Adrenal gland (tissue), 12 donors: ENCODE data around the gene RPL12. TPM values are rescaled to one million over a fixed set of nuclear protein-coding genes. Genes with fewer than 3 reads are reported as not detected.
"Not testable (repeated sequence)": the region's sequence is repeated elsewhere in the genome, so short reads cannot be mapped to it uniquely, and the experiment has no call there.

Source experiments
- DNase-seq, 7 donors: peaks; one replicate each; pipeline ENCODE4 v3.0.0-alpha.2; 2019 to 2020
- H3K27ac ChIP-seq, 5 donors: fragments of 200-600 bp; sonication (generic) in 4 of 5; 1 replicate in 3 of 5; 2 replicates in 2 of 5; pipeline versions ENCODE4 v1.5.1 to v1.8.0; 2016 to 2020; ENCODE audit warnings: mild to moderate bottlenecking in 1 of 5
- H3K27me3 ChIP-seq: fragments of 200-600 bp; 2 replicates; pipeline ENCODE4 v1.8.0; 2021
- H3K36me3 ChIP-seq, 2 donors: fragments of 200-600 bp; replicated peaks in 1 of 2; 1 replicate in 1 of 2; 2 replicates in 1 of 2; pipeline versions ENCODE4 v1.5.1 to v1.8.0; 2018 to 2022
- H3K4me1 ChIP-seq, 2 donors: fragments of 200-600 bp; replicated peaks in 1 of 2; 1 replicate in 1 of 2; 2 replicates in 1 of 2; pipeline versions ENCODE4 v1.5.1 to v1.8.0; 2018 to 2021
- H3K4me3 ChIP-seq, 4 donors: fragments of 200-600 bp; sonication (generic) in 3 of 4; one replicate each; pipeline ENCODE4 v1.5.1; 2016 to 2018
- H3K9me3 ChIP-seq, 3 donors: fragments of 200-600 bp; sonication (generic) in 1 of 3; replicated peaks in 1 of 3; 1 replicate in 2 of 3; 2 replicates in 1 of 3; pipeline versions ENCODE4 v1.5.1 to v1.8.0; 2016 to 2021
- POLR2A ChIP-seq, 2 donors: fragments of 450-650 bp; IDR thresholded peaks; one replicate each; pipeline ENCODE4 v1.6.1; 2017; ENCODE audit warnings: antibody characterized with exemption in 2 of 2, mild to moderate bottlenecking in 2 of 2, moderate library complexity in 1 of 2
- WGBS, 4 donors: extraction: QIAGEN DNeasy Blood & Tissue Kit in 2 of 4; methylation state at CpG; one replicate each; pipeline versions ENCODE4 v1.1.5 to v1.1.7; 2013 to 2017; 5-methylcytosine and 5-hydroxymethylcytosine counted together
- intact Hi-C, 2 donors: fragments of 100-400 bp; cut with DNase I; formaldehyde crosslinking; loops; one replicate each; pipeline versions ENCODE4 v1.14.1 to v1.15.0; 2022 to 2023
- polyA plus RNA-seq, 3 donors: library from polyadenylated mRNA; stranded (reverse); fragments of 200-250 nt in 2 of 3; fragments of 350-450 nt in 1 of 3; fragmentation: Illumina TruSeq in 1 of 3; extraction: RNeasy Lipid Tissue Mini Kit (QIAGEN cat#74804) in 1 of 3; gene quantifications; one replicate each; pipeline ENCODE4 v1.2.3, GENCODE V29; 2013 to 2014
- total RNA-seq, 9 donors: library from RNA; depleted of rRNA in 4 of 9; stranded (reverse); fragments of >200 nt in 4 of 9; fragments of 120-200 nt in 1 of 9; fragmentation: NEBNext Ultra II Directional in 1 of 9; extraction: Animal tissue kit (Norgen Biotek cat#: 25700) in 1 of 9; gene quantifications; one replicate each; pipeline versions ENCODE4 v1.1.0 to v1.2.4, GENCODE V29; 2013 to 2023
- TF ChIP-seq, protein P1 (sequence below), 6 experiments: fragments of 450-650 bp in 4 of 6; fragments of 200-600 bp in 2 of 6; sonication (generic) in 1 of 6; IDR thresholded peaks; 1 replicate in 5 of 6; 2 replicates in 1 of 6; pipeline versions ENCODE4 v1.5.1 to v1.8.0; 2016 to 2021; ENCODE audit warnings: antibody characterized with exemption in 6 of 6, mild to moderate bottlenecking in 2 of 6, moderate library complexity in 1 of 6
- donor health status: healthy with polysubstance abuse.
- donor health status: Bipolar disorder and iron deficiency.
- donor health status: DM: yes; HTN: yes; CAD: no.
- donor health status: DM: no; HTN: no; CAD: no.
- donor health status: DM: no; HTN: no; CAD: no.
- donor health status: DM: yes; HTN: yes; CAD: no.

Gene RPL12
- total and polyA plus RNA-seq, 12 donors, result 879 to 4,212 (median 1,523) TPM

DNA sequence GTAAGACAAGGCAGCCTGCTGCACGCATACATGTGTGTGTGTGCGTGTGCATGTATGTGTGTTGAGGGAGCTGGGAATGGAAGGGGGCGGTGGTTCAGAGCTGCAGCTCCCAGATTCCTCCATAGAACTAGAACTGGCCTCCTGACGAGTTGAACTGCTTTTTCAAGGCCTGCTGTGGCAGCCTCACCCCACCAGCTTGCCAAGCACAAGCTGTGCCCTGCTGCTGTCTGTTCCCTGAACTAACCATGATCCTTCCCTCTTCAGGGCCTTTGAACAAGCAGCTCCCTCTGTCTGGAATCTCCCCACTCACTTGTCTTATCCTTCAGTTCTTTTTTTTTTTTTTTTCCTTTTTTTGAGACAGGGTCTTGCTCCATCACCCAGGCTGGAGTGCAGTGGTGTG lies 22.7 kb upstream of the RPL12 start:
- Histone ChIP-seq H3K27me3 (no peaks in the 10 kb centered on the region), H3K4me3 (no peak overlapping the region), H3K9me3 (no peaks in the 10 kb centered on the region)

DNA sequence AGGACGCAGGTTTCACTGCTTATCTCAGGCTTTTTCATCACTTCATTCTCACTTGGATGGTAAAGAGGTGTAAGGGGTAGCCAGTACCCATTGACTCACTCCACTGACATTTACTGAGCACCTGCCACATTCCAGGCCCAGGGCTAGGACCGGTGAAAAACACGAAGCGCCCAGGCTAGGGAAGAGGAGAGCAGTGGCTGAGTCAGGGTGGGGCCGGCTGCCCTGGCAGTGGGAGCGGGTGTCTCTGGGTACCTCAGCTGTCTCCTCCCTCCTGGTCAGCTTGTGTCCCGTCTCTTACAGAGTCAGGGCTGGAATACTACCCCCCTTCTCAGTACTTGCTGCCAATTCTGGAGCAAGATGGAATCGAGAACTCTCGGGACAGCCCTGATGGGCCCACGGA lies 22.3 kb upstream of the RPL12 start:
- Histone ChIP-seq H3K36me3 (peaks cover 0 to 34% of the 10 kb centered on the region in 2 donors), H3K9me3 (no peaks in the 10 kb centered on the region), H3K27ac (no peak overlapping the region), H3K4me3 (no peak overlapping the region), H3K27me3 (no peaks in the 10 kb centered on the region), H3K4me1 (no peaks in the 10 kb centered on the region)
- intact Hi-C loops, result no loop called here
- DNase-seq, result no peak
- WGBS, 4 donors, result 90 to 94% (median 92%) methylated on average over 6 to 10 of the region's 10 CpGs
- TF ChIP-seq, protein P1, sequence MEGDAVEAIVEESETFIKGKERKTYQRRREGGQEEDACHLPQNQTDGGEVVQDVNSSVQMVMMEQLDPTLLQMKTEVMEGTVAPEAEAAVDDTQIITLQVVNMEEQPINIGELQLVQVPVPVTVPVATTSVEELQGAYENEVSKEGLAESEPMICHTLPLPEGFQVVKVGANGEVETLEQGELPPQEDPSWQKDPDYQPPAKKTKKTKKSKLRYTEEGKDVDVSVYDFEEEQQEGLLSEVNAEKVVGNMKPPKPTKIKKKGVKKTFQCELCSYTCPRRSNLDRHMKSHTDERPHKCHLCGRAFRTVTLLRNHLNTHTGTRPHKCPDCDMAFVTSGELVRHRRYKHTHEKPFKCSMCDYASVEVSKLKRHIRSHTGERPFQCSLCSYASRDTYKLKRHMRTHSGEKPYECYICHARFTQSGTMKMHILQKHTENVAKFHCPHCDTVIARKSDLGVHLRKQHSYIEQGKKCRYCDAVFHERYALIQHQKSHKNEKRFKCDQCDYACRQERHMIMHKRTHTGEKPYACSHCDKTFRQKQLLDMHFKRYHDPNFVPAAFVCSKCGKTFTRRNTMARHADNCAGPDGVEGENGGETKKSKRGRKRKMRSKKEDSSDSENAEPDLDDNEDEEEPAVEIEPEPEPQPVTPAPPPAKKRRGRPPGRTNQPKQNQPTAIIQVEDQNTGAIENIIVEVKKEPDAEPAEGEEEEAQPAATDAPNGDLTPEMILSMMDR (IDR thresholded peaks at IDR 0.05), result no peak
- TF ChIP-seq POLR2A (IDR thresholded peaks at IDR 0.05), result no peak

More for the DNA sequence above, 22.7 kb upstream of the RPL12 start:
- intact Hi-C loops, result no loop called here
- 76 to 91% (median 85%) methylated on average over 4 of the region's 4 CpGs for WGBS, 4 donors
- peaks cover 0 to 34% of the 10 kb centered on the region in 2 donors for H3K36me3 ChIP-seq
- H3K4me1 ChIP-seq, result no peaks in the 10 kb centered on the region
- DNase-seq, result no peak
- no peak overlapping the region for H3K27ac ChIP-seq
- TF ChIP-seq POLR2A (IDR thresholded peaks at IDR 0.05), result no peak
- TF ChIP-seq, protein P1 (IDR thresholded peaks at IDR 0.05), result no peak

DNA sequence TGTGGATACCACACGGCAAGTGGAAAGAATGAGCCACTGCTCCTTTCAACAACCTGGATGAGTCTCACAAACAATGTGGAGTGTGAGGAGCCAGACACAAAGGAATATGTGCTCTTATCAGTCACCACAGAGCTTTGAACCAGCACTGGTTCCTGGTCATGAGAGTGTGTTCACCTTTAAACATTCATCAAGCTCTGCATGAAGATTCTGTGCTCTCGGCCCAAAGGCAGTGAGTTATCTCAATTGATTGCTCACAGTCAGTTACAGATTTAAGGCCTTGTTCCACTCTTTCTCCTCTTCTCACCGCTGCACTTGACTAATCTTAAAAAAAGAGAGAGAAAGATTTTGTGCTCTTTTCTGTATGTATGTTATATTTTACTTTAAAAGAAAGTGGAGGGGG lies 19.5 kb upstream of the RPL12 start:
- WGBS, 4 donors, result 89 to 95% (median 93%) methylated on average over 3 of the region's 3 CpGs
- Histone ChIP-seq H3K9me3 (no peaks in the 10 kb centered on the region), H3K4me3 (no peak overlapping the region), H3K4me1 (no peaks in the 10 kb centered on the region), H3K27ac (no peak overlapping the region), H3K27me3 (no peaks in the 10 kb centered on the region), H3K36me3 (peaks cover 0 to 39% of the 10 kb centered on the region in 2 donors)
- no peak for DNase-seq
- TF ChIP-seq, protein P1 (IDR thresholded peaks at IDR 0.05), result no peak
- no peak for TF ChIP-seq POLR2A (IDR thresholded peaks at IDR 0.05)
- intact Hi-C loops, result no loop called here

DNA sequence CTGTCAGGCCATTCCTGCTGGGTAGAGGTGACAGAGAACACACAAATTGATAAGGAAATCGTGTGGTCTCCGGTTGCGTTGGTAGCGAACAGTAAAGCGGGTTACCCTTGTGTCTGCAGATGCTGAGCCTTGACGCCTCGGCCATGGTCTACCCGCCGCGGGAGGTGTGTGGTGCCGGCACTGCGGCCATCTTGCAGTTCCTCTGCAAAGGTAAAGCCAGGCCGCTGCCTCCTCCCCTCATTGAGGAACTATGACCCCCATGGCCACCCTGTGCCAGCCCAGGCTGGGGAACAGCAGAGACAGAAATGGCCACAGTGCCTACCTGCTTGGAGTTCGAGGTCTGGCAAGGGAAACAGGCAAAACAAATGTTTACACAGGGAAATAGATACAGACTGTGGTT lies 16.4 kb upstream of the RPL12 start:
- Histone ChIP-seq H3K9me3 (no peaks in the 10 kb centered on the region), H3K4me3 (no peak overlapping the region), H3K4me1 (no peaks in the 10 kb centered on the region), H3K27ac (no peak overlapping the region), H3K27me3 (no peaks in the 10 kb centered on the region), H3K36me3 (peaks cover 0 to 48% of the 10 kb centered on the region in 2 donors)
- WGBS, 4 donors, result 94 to 96% (median 95%) methylated on average over 14 of the region's 14 CpGs
- no peak for TF ChIP-seq POLR2A (IDR thresholded peaks at IDR 0.05)
- TF ChIP-seq, protein P1 (IDR thresholded peaks at IDR 0.05), result no peak
- DNase-seq, result no peak
- intact Hi-C loops, result no loop called here

DNA sequence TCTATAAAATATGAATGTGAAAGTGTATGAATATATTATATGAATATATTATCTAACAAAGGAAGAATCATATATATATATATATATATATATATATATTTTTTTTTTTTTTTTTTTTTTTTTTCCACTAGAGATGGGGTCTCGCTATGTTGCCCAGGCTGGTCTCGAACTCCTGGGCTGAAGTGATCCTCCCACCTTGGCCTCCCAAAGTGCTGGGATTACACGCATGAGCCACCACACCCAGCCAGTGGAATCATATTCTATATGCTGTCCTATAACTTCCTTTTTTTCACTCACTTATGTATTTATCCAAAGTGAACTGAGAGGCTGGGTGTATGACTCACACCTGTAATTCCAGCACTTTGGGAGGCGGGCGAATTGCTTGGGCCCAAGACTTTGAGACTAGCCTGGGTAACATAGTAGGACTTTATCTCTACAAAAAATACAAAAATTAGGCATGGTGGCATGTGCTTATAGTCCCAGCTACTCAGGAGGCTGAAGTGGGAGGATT lies 15.3 kb upstream of the RPL12 start:
- H3K4me1 ChIP-seq, H3K4me3 ChIP-seq, intact Hi-C loops, H3K9me3 ChIP-seq, H3K27me3 ChIP-seq, H3K27ac ChIP-seq, DNase-seq: not testable (repeated sequence)
- H3K36me3 ChIP-seq, result peaks cover 0 to 60% of the 10 kb centered on the region in 2 donors
- 94 to 100% (median 96%) methylated on average over 5 of the region's 5 CpGs for WGBS, 4 donors
